Measurements from ENCODE around the gene CACNB1.

CACNB1 gene

GRCh38 chr17:39150795-39151149, 46.7 kb downstream of the CACNB1 start:
- Histone ChIP-seq H3K36me3 (ENCODE audit: insufficient read depth, low read length) (no peaks in the 10 kb centered on the region), H3K4me3 (ENCODE audit: low read depth, low read length) (no peak overlapping the region), H2AFZ (ENCODE audit: low read length, unreplicated experiment) (no peak overlapping the region), H3K27me3 (ENCODE audit: insufficient read depth, low read length) (peaks cover 27% of the 10 kb centered on the region), H3K27ac (ENCODE audit: low read depth, low read length) (no peak overlapping the region), H3K79me2 (ENCODE audit: control insufficient read depth, insufficient read depth, low read length, unreplicated experiment) (no peaks in the 10 kb centered on the region), H3K4me1 (ENCODE audit: control insufficient read depth, insufficient read depth, low read length, unreplicated experiment) (peaks cover 9% of the 10 kb centered on the region)

GRCh38 chr17:39150104-39150634, 47.3 kb downstream of the CACNB1 start:
- no peak overlapping the region for H3K4me3 ChIP-seq (ENCODE audit: low read depth, low read length)
- H3K79me2 ChIP-seq (ENCODE audit: control insufficient read depth, insufficient read depth, low read length, unreplicated experiment): no peaks in the 10 kb centered on the region
- no peak overlapping the region for H3K27ac ChIP-seq (ENCODE audit: low read depth, low read length)
- H3K27me3 ChIP-seq (ENCODE audit: insufficient read depth, low read length): peaks cover 27% of the 10 kb centered on the region
- no peaks in the 10 kb centered on the region for H3K36me3 ChIP-seq (ENCODE audit: insufficient read depth, low read length)
- peaks cover 9% of the 10 kb centered on the region for H3K4me1 ChIP-seq (ENCODE audit: control insufficient read depth, insufficient read depth, low read length, unreplicated experiment)
- H2AFZ ChIP-seq (ENCODE audit: low read length, unreplicated experiment): no peak overlapping the region

GRCh38 chr17:39147221-39148185, 50.0 kb downstream of the CACNB1 start:
- H2AFZ ChIP-seq (ENCODE audit: low read length, unreplicated experiment): no peak overlapping the region

GRCh38 chr17:39146273-39146672, 51.2 kb downstream of the CACNB1 start:
- no peaks in the 10 kb centered on the region for H3K79me2 ChIP-seq (ENCODE audit: control insufficient read depth, insufficient read depth, low read length, unreplicated experiment)
- no peak overlapping the region for H3K27ac ChIP-seq (ENCODE audit: low read depth, low read length)
- no peak overlapping the region for H3K4me3 ChIP-seq (ENCODE audit: low read depth, low read length)
- no peak overlapping the region for H2AFZ ChIP-seq (ENCODE audit: low read length, unreplicated experiment)
- no peaks in the 10 kb centered on the region for H3K36me3 ChIP-seq (ENCODE audit: insufficient read depth, low read length)
- H3K27me3 ChIP-seq (ENCODE audit: insufficient read depth, low read length): peaks cover 20% of the 10 kb centered on the region
- no peaks in the 10 kb centered on the region for H3K4me1 ChIP-seq (ENCODE audit: control insufficient read depth, insufficient read depth, low read length, unreplicated experiment)

More at GRCh38 chr17:39147221-39148185, 50.0 kb downstream of the CACNB1 start:
- H3K27ac ChIP-seq (ENCODE audit: low read depth, low read length): no peak overlapping the region
- H3K79me2 ChIP-seq (ENCODE audit: control insufficient read depth, insufficient read depth, low read length, unreplicated experiment): no peaks in the 10 kb centered on the region
- no peak overlapping the region for H3K4me3 ChIP-seq (ENCODE audit: low read depth, low read length)
- H3K27me3 ChIP-seq (ENCODE audit: insufficient read depth, low read length): peaks cover 27% of the 10 kb centered on the region
- H3K36me3 ChIP-seq (ENCODE audit: insufficient read depth, low read length): no peaks in the 10 kb centered on the region
- peaks cover 8% of the 10 kb centered on the region for H3K4me1 ChIP-seq (ENCODE audit: control insufficient read depth, insufficient read depth, low read length, unreplicated experiment)

GRCh38 chr17:39145143-39145542, 52.3 kb downstream of the CACNB1 start:
- Histone ChIP-seq H3K36me3 (ENCODE audit: insufficient read depth, low read length) (no peaks in the 10 kb centered on the region), H3K27me3 (ENCODE audit: insufficient read depth, low read length) (peaks cover 9% of the 10 kb centered on the region), H3K4me3 (ENCODE audit: low read depth, low read length) (no peak overlapping the region), H3K4me1 (ENCODE audit: control insufficient read depth, insufficient read depth, low read length, unreplicated experiment) (no peaks in the 10 kb centered on the region), H3K27ac (ENCODE audit: low read depth, low read length) (no peak overlapping the region), H2AFZ (ENCODE audit: low read length, unreplicated experiment) (no peak overlapping the region), H3K79me2 (ENCODE audit: control insufficient read depth, insufficient read depth, low read length, unreplicated experiment) (no peaks in the 10 kb centered on the region)

- no peak overlapping the region for H2AFZ ChIP-seq (ENCODE audit: low read length, unreplicated experiment)
- H3K36me3 ChIP-seq (ENCODE audit: insufficient read depth, low read length): no peaks in the 10 kb centered on the region
- no peak overlapping the region for H3K27ac ChIP-seq (ENCODE audit: low read depth, low read length)
- H3K4me1 ChIP-seq (ENCODE audit: control insufficient read depth, insufficient read depth, low read length, unreplicated experiment): peaks cover 1% of the 10 kb centered on the region
- H3K27me3 ChIP-seq (ENCODE audit: insufficient read depth, low read length): 0 out of 2 replicates have a peak, but pooled peaks cover 2% of the 10 kb centered on the region
- no peaks in the 10 kb centered on the region for H3K79me2 ChIP-seq (ENCODE audit: control insufficient read depth, insufficient read depth, low read length, unreplicated experiment)
- H3K4me3 ChIP-seq (ENCODE audit: low read depth, low read length): no peak overlapping the region
These were observed 53.0 kb downstream of the CACNB1 start for GRCh38 chr17:39144416-39144840.

- no peak overlapping the region for H3K4me3 ChIP-seq (ENCODE audit: low read depth, low read length)
- no peaks in the 10 kb centered on the region for H3K27me3 ChIP-seq (ENCODE audit: insufficient read depth, low read length)
- H2AFZ ChIP-seq (ENCODE audit: low read length, unreplicated experiment): no peak overlapping the region
- no peaks in the 10 kb centered on the region for H3K79me2 ChIP-seq (ENCODE audit: control insufficient read depth, insufficient read depth, low read length, unreplicated experiment)
- H3K4me1 ChIP-seq (ENCODE audit: control insufficient read depth, insufficient read depth, low read length, unreplicated experiment): peaks cover 9% of the 10 kb centered on the region
- no peak overlapping the region for H3K27ac ChIP-seq (ENCODE audit: low read depth, low read length)
- H3K36me3 ChIP-seq (ENCODE audit: insufficient read depth, low read length): no peaks in the 10 kb centered on the region
These were observed 53.8 kb downstream of the CACNB1 start for GRCh38 chr17:39143552-39144093.

GRCh38 chr17:39141915-39142664, 55.4 kb downstream of the CACNB1 start:
- Histone ChIP-seq H2AFZ (ENCODE audit: low read length, unreplicated experiment) (no peak overlapping the region), H3K27ac (ENCODE audit: low read depth, low read length) (no peak overlapping the region), H3K4me3 (ENCODE audit: low read depth, low read length) (no peak overlapping the region), H3K79me2 (ENCODE audit: control insufficient read depth, insufficient read depth, low read length, unreplicated experiment) (no peaks in the 10 kb centered on the region), H3K36me3 (ENCODE audit: insufficient read depth, low read length) (no peaks in the 10 kb centered on the region), H3K4me1 (ENCODE audit: control insufficient read depth, insufficient read depth, low read length, unreplicated experiment) (peaks cover 10% of the 10 kb centered on the region), H3K27me3 (ENCODE audit: insufficient read depth, low read length) (no peaks in the 10 kb centered on the region)

GRCh38 chr17:39141294-39141693, 56.2 kb downstream of the CACNB1 start:
- peaks cover 10% of the 10 kb centered on the region for H3K4me1 ChIP-seq (ENCODE audit: control insufficient read depth, insufficient read depth, low read length, unreplicated experiment)
- no peak overlapping the region for H2AFZ ChIP-seq (ENCODE audit: low read length, unreplicated experiment)
- no peaks in the 10 kb centered on the region for H3K36me3 ChIP-seq (ENCODE audit: insufficient read depth, low read length)
- no peak overlapping the region for H3K4me3 ChIP-seq (ENCODE audit: low read depth, low read length)
- no peaks in the 10 kb centered on the region for H3K79me2 ChIP-seq (ENCODE audit: control insufficient read depth, insufficient read depth, low read length, unreplicated experiment)
- H3K27ac ChIP-seq (ENCODE audit: low read depth, low read length): no peak overlapping the region
- H3K27me3 ChIP-seq (ENCODE audit: insufficient read depth, low read length): no peaks in the 10 kb centered on the region

GRCh38 chr17:39139561-39139960, 57.9 kb downstream of the CACNB1 start:
- Histone ChIP-seq H3K4me1 (ENCODE audit: control insufficient read depth, insufficient read depth, low read length, unreplicated experiment) (peaks cover 10% of the 10 kb centered on the region), H3K4me3 (ENCODE audit: low read depth, low read length) (no peak overlapping the region), H3K27me3 (ENCODE audit: insufficient read depth, low read length) (no peaks in the 10 kb centered on the region), H3K36me3 (ENCODE audit: insufficient read depth, low read length) (no peaks in the 10 kb centered on the region), H2AFZ (ENCODE audit: low read length, unreplicated experiment) (no peak overlapping the region), H3K79me2 (ENCODE audit: control insufficient read depth, insufficient read depth, low read length, unreplicated experiment) (no peaks in the 10 kb centered on the region), H3K27ac (ENCODE audit: low read depth, low read length) (no peak overlapping the region)
